GM20000 (cell line): ENCODE measurements around the gene CTRB2.

Experiments used
- DNase-seq: peaks from one replicate; pipeline ENCODE4 v3.0.0; 2012; ENCODE audit warnings: low spot score
- CTCF ChIP-seq: IDR thresholded peaks from 2 replicates; pipeline ENCODE4 v1.5.1; 2012; ENCODE audit warnings: mild to moderate bottlenecking, control low read depth; ENCODE audit errors: extremely low read depth, missing control alignments

CTRB2 gene

GRCh38 chr16:75250809-75251279 is 43.9 kb upstream of the CTRB2 start:
- peak; percentile 86 for DNase-seq
- no peak for TF ChIP-seq CTCF

- DNase-seq = no peak
- TF ChIP-seq CTCF = no peak
Measured at GRCh38 chr16:75250089-75250808, 43.3 kb upstream of the CTRB2 start.

GRCh38 chr16:75249441-75249840 is 42.5 kb upstream of the CTRB2 start:
- no peak for TF ChIP-seq CTCF
- DNase-seq = no peak

GRCh38 chr16:75248536-75249380 is 41.8 kb upstream of the CTRB2 start:
- no peak for TF ChIP-seq CTCF
- DNase-seq = no peak

GRCh38 chr16:75248142-75248535 is 41.2 kb upstream of the CTRB2 start:
- DNase-seq = no peak
- no peak for TF ChIP-seq CTCF

- TF ChIP-seq CTCF = no peak
- no peak for DNase-seq
Measured at GRCh38 chr16:75247249-75247648, 40.3 kb upstream of the CTRB2 start.
